Stimulated activated CD4-positive, alpha-beta T cell treated with anti-CD3 and anti-CD28 coated beads, Interleukin-12 subunit alpha, Interleukin-12 subunit beta, amount 100 ng/mL, for 24 hours (primary cell): ENCODE results near the gene FAAP20.
A peak's percentile ranks its signal among the peaks of the same experiment; 100 is the strongest.

Source experiments
- DNase-seq, 2 experiments: peaks; one replicate each; pipeline ENCODE4 v3.0.0-alpha.2; 2020; ENCODE audit warnings: low read depth in 2 of 2

The FAAP20 gene

DNA sequence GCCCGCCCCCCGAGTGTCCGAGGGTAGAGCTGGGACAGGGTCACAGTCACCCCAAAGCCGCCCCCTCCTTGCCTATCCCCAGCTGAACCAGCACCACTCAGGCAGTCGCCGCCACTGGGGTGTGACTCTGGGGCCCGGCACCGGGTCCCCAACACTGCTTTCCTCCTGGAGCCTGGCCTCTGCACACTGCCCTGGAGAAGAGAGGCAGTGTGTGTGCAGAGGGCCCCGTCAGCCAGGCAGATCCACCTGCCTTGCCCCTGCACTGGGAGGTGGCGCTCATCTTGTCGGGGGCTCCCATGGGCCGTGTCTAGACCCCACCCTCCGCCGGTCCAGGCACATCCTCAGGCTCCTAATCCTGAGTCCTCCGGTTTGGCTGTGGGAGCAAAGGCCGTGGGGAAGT, 15.7 kb downstream of the FAAP20 start:
- no peak for DNase-seq

DNA sequence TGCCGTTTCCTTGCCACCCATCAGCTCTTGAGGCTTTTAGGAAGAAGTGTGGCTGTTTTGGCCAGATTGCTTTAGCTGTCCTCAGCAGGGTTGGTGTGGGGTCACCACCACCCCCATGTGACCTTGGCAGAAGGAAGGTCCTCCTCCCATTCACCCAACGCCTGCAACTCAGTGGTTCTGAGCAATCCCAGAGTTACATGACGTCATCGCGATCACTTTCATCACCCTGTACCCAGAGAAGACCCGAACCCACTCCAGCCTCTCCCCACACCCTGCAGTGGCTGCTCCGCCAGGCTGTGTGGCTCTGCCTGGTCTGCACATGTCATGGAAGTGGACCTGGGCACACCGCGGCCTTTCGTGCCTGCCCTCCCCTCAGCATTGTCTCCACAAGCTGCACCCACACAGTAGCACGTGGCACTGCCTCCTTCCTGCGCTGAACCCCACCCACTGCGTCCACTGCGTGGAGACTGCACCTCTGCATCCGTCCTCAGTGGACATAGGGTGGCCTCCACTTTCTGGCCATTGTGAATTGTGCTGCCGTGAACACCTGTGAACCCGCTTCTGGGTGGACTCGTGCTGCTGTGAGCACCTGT, 16.5 kb downstream of the FAAP20 start:
- DNase-seq: no peak

GRCh38 chr1:2177541-2177940, 17.0 kb downstream of the FAAP20 start:
- DNase-seq: no peak

- no peak for DNase-seq
Measured at GRCh38 chr1:2176615-2177014, 18.0 kb downstream of the FAAP20 start.

DNA sequence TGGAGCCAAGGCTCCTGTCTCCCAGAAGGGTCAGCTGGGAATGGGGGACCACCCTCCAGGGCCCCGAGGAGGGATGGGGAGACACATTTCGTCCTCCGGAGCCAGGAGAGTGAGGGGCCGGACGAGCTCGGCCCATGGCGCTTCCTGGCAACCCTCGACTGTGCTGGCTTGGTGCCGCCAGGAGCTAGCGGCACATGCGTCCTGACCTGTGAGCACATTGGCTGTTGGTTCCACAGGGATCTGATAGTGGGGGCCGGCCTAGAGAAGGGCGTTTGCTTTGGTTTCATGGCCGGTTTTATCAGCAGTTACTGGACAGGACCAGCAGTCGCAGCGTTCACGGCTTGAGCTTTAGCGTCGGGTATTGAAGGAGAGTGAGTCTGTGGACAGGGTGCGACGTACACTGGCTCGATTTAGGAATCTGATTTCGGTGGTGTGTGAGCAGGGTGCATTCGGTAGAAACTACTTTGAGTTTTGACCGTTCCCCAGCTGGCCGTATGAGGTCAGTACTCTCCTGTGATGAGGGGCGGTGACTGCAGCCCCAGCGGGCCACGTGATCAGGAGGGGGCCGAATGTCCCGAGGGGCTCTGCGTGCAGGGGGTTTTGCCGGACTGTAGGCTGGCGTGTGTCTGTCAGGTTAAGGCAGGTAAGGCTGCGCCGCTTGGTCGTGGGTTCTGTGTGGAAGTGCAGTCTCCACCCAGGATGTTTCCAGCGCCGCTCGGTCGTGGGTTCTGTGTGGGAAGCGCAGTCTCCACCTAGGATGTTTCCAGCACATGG, 18.7 kb downstream of the FAAP20 start:
- no peak for DNase-seq

GRCh38 chr1:2175055-2175414, 19.5 kb downstream of the FAAP20 start:
- no peak for DNase-seq

GRCh38 chr1:2174348-2175054, 20.1 kb downstream of the FAAP20 start:
- DNase-seq: peak in 1 of 2 experiments; percentile 44

DNA sequence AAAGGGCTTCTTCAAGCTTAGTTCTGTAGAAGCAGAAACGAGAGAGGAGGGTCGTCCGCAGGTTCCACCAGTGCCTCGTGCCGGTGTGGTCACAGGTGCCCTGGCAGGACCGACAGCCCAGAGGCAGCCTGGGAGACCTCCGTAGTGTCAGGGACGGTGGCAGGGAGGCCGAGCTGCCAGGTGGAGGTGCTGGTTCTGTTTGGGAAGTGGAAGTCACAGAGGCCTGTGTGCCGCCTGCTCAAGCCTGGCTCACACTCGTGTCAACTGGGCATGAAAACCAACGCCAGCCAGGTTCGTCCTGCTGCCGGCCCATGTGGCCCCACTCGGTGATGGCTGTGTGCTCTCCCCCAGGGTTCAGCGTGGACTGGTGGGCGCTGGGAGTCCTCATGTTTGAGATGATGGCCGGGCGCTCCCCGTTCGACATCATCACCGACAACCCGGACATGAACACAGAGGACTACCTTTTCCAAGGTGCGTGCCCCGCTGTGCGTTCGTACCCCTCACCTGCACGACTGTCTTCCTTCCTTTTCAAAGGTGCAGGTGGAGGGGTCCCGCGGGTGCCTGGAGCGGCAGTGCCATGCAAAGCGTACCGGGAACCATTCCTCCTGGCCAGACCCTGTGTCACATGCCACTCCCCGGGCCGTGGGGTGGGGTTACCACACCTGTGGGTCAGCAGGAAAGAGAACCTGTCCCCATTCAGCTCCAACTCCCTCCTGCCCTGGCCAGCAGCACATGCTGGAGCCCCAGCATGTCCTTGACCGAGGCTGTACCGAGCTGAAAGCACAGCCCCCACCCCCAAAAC, 20.8 kb downstream of the FAAP20 start:
- no peak for DNase-seq

- no peak for DNase-seq
Measured at GRCh38 chr1:2172551-2173146, 21.9 kb downstream of the FAAP20 start.

DNA sequence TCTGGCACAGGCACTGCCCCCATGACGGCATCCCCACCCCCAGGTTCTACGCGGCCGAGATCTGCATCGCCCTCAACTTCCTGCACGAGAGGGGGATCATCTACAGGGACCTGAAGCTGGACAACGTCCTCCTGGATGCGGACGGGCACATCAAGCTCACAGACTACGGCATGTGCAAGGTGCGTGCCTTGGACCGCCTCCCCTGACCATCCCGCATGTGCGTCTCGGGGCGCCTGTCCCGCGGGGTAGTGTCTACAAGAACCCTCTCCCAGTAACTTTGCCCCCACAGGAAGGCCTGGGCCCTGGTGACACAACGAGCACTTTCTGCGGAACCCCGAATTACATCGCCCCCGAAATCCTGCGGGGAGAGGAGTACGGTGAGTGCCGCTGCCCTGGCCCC, 22.6 kb downstream of the FAAP20 start:
- no peak for DNase-seq

DNA sequence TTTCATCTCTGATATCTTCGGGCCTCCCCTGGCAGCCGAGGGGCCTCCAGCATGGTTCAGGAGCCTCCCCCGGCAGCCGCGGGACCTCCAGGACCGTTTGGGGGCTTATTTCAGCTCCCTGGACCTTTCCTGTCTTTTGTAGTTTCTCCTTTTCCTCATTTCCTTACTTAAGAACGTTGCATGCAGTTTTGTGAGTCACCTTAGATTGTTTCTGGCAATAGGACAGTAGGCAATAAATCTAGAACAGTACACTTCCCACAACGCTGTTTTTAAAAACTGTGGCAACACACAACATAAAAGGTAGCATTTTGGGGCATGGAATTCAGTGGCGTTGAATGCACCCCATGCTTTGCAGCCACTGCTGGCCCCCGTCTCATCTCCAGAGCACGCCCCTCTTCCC, 24.4 kb downstream of the FAAP20 start:
- DNase-seq: no peak

- no peak for DNase-seq
Measured at GRCh38 chr1:2169200-2169836, 25.3 kb downstream of the FAAP20 start.

GRCh38 chr1:2168535-2168934, 26.0 kb downstream of the FAAP20 start:
- DNase-seq: no peak

DNA sequence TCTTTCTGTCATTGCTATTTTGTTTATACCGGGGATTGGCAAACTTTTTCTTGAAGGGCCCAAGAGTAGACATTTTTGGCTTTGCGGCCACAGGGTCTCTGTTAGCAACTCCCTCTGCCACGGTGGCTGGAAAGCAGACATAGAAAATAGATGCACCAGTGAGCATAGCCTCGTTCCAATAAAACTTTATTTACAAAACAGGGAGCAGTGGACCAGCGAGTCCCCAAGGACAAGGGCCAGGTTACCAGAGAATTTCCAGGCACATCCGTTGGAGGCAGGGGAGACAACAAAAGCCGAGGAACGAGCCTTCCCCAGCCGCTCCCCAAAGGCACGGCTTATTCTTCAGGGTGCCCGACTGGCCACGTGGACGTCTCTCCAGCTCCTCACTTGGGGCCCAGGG, 26.5 kb downstream of the FAAP20 start:
- DNase-seq: no peak

DNA sequence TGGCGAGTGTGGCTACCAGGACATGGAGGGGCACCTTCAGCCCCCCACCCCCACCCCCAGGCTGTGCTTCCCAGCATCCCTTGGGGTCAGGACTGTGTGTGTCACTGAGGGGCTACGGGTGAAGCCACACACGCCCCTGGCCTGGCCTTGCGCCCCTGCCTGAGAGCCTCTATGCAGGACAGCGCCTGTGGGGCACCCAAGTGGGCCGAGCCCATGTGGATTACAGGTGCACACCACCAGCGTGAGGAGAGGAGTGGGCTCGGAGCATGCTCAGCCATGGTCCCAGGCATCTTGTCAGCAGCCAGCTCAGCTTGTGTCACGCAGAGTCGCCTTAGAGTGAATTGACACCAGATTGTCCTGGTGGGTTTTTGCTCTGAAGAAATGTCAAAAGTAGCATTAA, 27.9 kb downstream of the FAAP20 start:
- no peak for DNase-seq

DNA sequence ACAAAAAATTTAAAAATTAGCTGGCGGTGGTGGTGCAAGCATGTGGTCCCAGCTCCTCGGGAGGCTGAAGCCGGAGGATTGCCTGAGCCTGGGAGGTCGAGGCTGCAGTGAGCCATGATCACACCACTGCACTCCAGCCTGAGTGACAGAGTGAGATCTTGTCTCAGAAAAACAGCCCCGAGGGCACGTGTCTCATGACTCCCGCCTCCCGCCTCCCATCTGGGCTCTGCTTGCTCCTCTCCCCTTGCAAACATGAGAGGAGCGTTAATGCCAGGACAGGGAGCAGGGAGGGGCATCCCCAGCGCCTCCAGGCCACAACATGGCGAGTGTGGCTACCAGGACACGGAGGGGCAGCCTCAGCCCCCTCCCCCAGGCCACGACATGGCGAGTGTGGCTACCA, 28.3 kb downstream of the FAAP20 start:
- no peak for DNase-seq

DNA sequence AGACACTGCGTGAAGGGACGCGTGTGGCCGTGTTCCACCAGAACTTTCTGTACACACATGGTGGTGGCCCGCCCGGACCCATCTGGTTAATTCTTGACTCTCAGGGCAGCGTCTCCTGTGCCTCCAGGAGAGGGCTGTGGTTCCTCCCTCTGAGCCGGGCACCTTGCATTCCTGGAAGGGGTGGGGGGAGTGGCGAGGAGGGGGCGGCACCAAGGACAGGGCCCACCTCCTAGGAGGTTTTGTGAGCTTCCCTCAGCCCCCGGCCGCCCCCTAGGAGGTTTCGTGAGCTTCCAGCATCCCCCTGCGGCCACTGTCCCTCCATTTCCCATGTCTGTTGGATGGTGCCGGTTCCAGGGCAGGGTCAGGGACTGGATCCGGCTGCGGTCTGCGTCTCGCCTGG, 28.9 kb downstream of the FAAP20 start:
- no peak for DNase-seq

GRCh38 chr1:2163205-2163604, 31.4 kb downstream of the FAAP20 start:
- DNase-seq: no peak

DNA sequence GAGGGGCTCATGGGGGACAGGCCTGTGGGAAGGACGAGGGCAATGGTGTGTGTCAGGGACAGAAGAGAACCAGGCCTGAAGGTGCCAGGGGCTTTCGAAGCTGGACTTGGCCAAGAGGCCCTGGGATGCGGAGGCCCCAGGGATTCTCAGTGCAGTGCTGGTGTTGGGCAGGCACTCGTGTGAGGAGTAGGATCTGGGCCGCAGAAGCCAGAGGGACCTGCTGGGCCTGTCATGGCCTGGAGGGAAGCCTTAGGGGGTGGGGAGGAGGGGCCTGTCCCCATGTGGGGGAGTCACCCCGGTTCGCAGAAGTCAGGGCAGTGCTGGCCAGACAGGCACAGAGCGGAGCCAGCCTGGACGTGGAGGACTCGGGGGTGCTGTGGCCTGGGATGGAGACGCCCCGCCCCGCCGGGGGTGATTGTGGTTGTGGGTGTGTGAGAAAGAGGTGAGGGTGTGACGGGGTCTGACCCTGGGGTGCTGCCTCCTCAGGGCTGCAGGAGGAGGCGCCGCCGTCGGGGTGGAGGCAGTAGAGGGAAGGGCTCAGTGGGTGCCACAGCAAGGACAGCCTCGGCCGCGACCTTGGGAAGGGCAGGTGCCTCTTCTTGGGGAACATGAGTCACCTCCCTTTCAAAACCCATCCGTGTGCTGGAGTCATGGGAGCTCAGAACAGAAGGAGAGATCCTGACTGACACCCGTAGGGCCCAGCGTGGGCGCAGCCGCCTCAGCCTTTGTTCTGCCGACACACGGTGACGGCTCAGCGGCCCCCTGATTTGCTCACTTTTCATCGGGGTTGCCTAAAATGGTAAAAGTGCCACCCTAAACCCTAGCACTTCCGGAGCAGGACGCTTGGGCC, 33.9 kb downstream of the FAAP20 start:
- no peak for DNase-seq

GRCh38 chr1:2159124-2159523, 35.4 kb downstream of the FAAP20 start:
- DNase-seq: no peak
